Measurements from ENCODE around the gene INHBA. TPM values are rescaled to one million over a fixed set of nuclear protein-coding genes. Genes with fewer than 3 reads are reported as not detected.

INHBA gene
- total and polyA plus RNA-seq, 9 of the 15 experiments (the other 6 are each of a cell fraction or from before 2014, with no cell fraction given) = 0.02 to 0.04 TPM; not detected in 7

- TF ChIP-seq CC2D1A (IDR thresholded peaks at IDR 0.05) (no peak), KLF13 (tag; IDR thresholded peaks at IDR 0.05; ENCODE audit: borderline replicate concordance, low read depth) (no peak), ZNF354B (CRISPR knock-in tag; IDR thresholded peaks at IDR 0.05) (no peak)
Observed at GRCh38 chr7:41637049-41637448, 65.8 kb downstream of the INHBA start (continued).
